HepG2 (cell line): ENCODE measurements around the gene CD1D. TPM values are rescaled to one million over a fixed set of nuclear protein-coding genes. Genes with fewer than 3 reads are reported as not detected.

Experiments used
- ATAC-seq: fragments of 200-7000 bp; cut with Tn5 transposase; 3 replicates; pipeline ENCODE4 v1.9.1; 2020; ENCODE audit warnings: mild to moderate bottlenecking, moderate library complexity
- BruUV-seq: library from RNA; stranded (reverse); fragments of 400-500 nt; replicated peaks from 2 replicates; lab custom pipeline; 2021; lab: Mats Ljungman, UMichigan
- CTCF ChIA-PET: fragments of 300-600 bp; formaldehyde crosslinking; extraction: SDS; loops from one replicate; lab custom pipeline; 2021; ENCODE audit warnings: low total read pairs, inconsistent platforms, low intra/inter-chr PET ratio; lab: Yijun Ruan, JAX
- POLR2A ChIA-PET: fragments of 350-600 bp; sonication (Branson Sonifier 250); formaldehyde crosslinking; loops from one replicate; lab custom pipeline; 2020; ENCODE audit warnings: antibody characterized with exemption, inconsistent platforms; lab: Yijun Ruan, JAX
- DNase-seq: peaks from one replicate; pipeline ENCODE4 v3.0.0-alpha.2; 2015; ENCODE audit warnings: low spot score
- FAIRE-seq: peaks from 3 replicates; lab custom pipeline; 2011; peaks lifted over from hg19 to GRCh38; lab: Jason Lieb, UNC
- H2AFZ ChIP-seq: one replicate; pipeline ENCODE4 v1.6.1; 2011; ENCODE audit warnings: low read length, inconsistent platforms
- H3K27ac ChIP-seq: fragments of 300-600 bp; 3 replicates; pipeline ENCODE4 v1.8.0; 2011; ENCODE audit warnings: mixed run types, mild to moderate bottlenecking, mixed read lengths, low read length, inconsistent platforms; ENCODE audit not compliant: insufficient read depth; ENCODE audit errors: extremely low read length
- H3K27me3 ChIP-seq, 2 experiments: fragments of 200-600 bp in 1 of 2; 2 replicates in 1 of 2; 3 replicates in 1 of 2; pipeline versions ENCODE4 v1.6.0 to v1.8.0; 2011; ENCODE audit warnings: low read length in 2 of 2, mild to moderate bottlenecking in 2 of 2, moderate library complexity in 2 of 2, inconsistent platforms in 1 of 2; ENCODE audit not compliant: insufficient read depth in 2 of 2, control insufficient read depth in 1 of 2
- H3K36me3 ChIP-seq, 2 experiments: fragments of 200-600 bp in 1 of 2; replicated peaks in 1 of 2; 2 replicates in 1 of 2; 3 replicates in 1 of 2; pipeline versions ENCODE4 v1.5.1 to v1.8.0; 2011; ENCODE audit warnings: low read length in 2 of 2, inconsistent platforms in 1 of 2; ENCODE audit not compliant: insufficient read depth in 2 of 2, control insufficient read depth in 1 of 2
- H3K4me1 ChIP-seq: 2 replicates; pipeline ENCODE4 v1.5.1; 2012; ENCODE audit warnings: low read length, inconsistent platforms; ENCODE audit not compliant: insufficient read depth
- H3K4me2 ChIP-seq: 2 replicates; pipeline ENCODE4 v1.6.0; 2011; ENCODE audit warnings: low read depth, low read length, inconsistent platforms
- H3K4me3 ChIP-seq, 3 experiments: fragments of 200-600 bp in 1 of 3; sonication (generic), shearing (Covaris generic) in 1 of 3; replicated peaks in 1 of 3; 2 replicates each; pipeline ENCODE4 v1.5.1; 2011 to 2016; ENCODE audit warnings: low read length in 3 of 3, inconsistent platforms in 2 of 3, low read depth in 2 of 3, mild to moderate bottlenecking in 2 of 3, control low read depth in 1 of 3, mixed read lengths in 1 of 3; ENCODE audit not compliant: insufficient read depth in 1 of 3
- H3K79me2 ChIP-seq: one replicate; pipeline ENCODE4 v1.6.1; 2011; ENCODE audit warnings: low read length, inconsistent platforms; ENCODE audit not compliant: insufficient read depth
- H3K9ac ChIP-seq: 2 replicates; pipeline ENCODE4 v1.6.0; 2011; ENCODE audit warnings: mild to moderate bottlenecking, low read depth, low read length, inconsistent platforms; ENCODE audit not compliant: insufficient read depth
- H3K9me3 ChIP-seq: 2 replicates; pipeline ENCODE4 v1.5.1; 2012; ENCODE audit warnings: mild to moderate bottlenecking, low read length
- H4K20me1 ChIP-seq: 2 replicates; pipeline ENCODE4 v1.6.0; 2011; ENCODE audit warnings: inconsistent platforms, mild to moderate bottlenecking, low read length, moderate library complexity; ENCODE audit not compliant: insufficient read depth
- ATF1 ChIP-seq: IDR thresholded peaks from 2 replicates; pipeline ENCODE4 v1.6.1; 2016; ENCODE audit warnings: mild to moderate bottlenecking, control low read depth
- GFI1 ChIP-seq: sonication (generic); formaldehyde crosslinking; IDR thresholded peaks from 2 replicates; pipeline ENCODE4 v1.5.0; 2020; ENCODE audit warnings: missing genetic modification reagents, mild to moderate bottlenecking, borderline replicate concordance
- HOMEZ ChIP-seq: IDR thresholded peaks from 2 replicates; pipeline ENCODE4 v1.6.1; 2016; ENCODE audit warnings: low read depth
- MTF1 ChIP-seq: sonication (generic); formaldehyde crosslinking; IDR thresholded peaks from 2 replicates; pipeline ENCODE4 v1.5.0; 2020; ENCODE audit warnings: missing genetic modification reagents
- NR2C2 ChIP-seq: sonication (generic); formaldehyde crosslinking; IDR thresholded peaks from 2 replicates; pipeline ENCODE4 v1.4.0; 2020; ENCODE audit warnings: missing genetic modification reagents, mild to moderate bottlenecking, moderate library complexity, borderline replicate concordance
- PHF8 ChIP-seq: sonication (generic); formaldehyde crosslinking; IDR thresholded peaks from 2 replicates; pipeline ENCODE4 v1.5.0; 2020; ENCODE audit warnings: missing genetic modification reagents
- THAP11 ChIP-seq: IDR thresholded peaks from 2 replicates; pipeline ENCODE4 v1.6.1; 2016; ENCODE audit warnings: missing biosample characterization, missing genetic modification reagents
- THRA ChIP-seq: sonication (generic); formaldehyde crosslinking; IDR thresholded peaks from 2 replicates; pipeline ENCODE4 v1.4.0; 2020; ENCODE audit warnings: missing genetic modification reagents, borderline replicate concordance
- WGBS: methylation state at CpG from one replicate; pipeline ENCODE4 v1.1.6; 2017; ENCODE audit warnings: low lambda C conversion rate; 5-methylcytosine and 5-hydroxymethylcytosine counted together
- in situ Hi-C: cut with HindIII; loops from 2 replicates; pipeline ENCODE4 v1.10.0; 2017; ENCODE audit warnings: low pct_unique_long_range_greater_than_20kb; ENCODE audit not compliant: extremely low pct_ligation_motif_present
- intact Hi-C: fragments of 100-400 bp; cut with micrococcal nuclease; formaldehyde crosslinking; loops from one replicate; pipeline ENCODE4 v1.10.0; 2022; ENCODE audit not compliant: unreplicated experiment
- polyA plus RNA-seq, 8 experiments: library from polyadenylated mRNA; depleted of rRNA in 3 of 8; stranded (reverse) in 7 of 8; unstranded in 1 of 8; fragments of >200 nt; fragmentation: Illumina TruSeq in 4 of 8; extraction: Trizol in 4 of 8; gene quantifications; 2 replicates each; pipeline versions ENCODE4 v1.2.1 to v1.2.3, GENCODE V29; 2011 to 2016; ENCODE audit warnings: low read depth in 4 of 8, missing spikeins in 1 of 8, mixed read lengths in 1 of 8; ENCODE audit not compliant: insufficient read depth in 1 of 8
- total RNA-seq, 5 experiments: library from RNA; depleted of rRNA; stranded (reverse); fragments of >200 nt; fragmentation: Illumina TruSeq; extraction: Trizol; gene quantifications; 2 replicates each; pipeline ENCODE4 v1.2.3, GENCODE V29; 2016; ENCODE audit warnings: low read depth in 1 of 5
- TF ChIP-seq, protein P1 (sequence below): sonication (generic); formaldehyde crosslinking; IDR thresholded peaks from 2 replicates; pipeline ENCODE4 v1.4.0; 2020; ENCODE audit warnings: missing genetic modification reagents

The CD1D gene
- total and polyA plus RNA-seq, 2 of the 13 experiments (the other 11 are each of a cell fraction or from before 2014, with no cell fraction given): not detected

DNA sequence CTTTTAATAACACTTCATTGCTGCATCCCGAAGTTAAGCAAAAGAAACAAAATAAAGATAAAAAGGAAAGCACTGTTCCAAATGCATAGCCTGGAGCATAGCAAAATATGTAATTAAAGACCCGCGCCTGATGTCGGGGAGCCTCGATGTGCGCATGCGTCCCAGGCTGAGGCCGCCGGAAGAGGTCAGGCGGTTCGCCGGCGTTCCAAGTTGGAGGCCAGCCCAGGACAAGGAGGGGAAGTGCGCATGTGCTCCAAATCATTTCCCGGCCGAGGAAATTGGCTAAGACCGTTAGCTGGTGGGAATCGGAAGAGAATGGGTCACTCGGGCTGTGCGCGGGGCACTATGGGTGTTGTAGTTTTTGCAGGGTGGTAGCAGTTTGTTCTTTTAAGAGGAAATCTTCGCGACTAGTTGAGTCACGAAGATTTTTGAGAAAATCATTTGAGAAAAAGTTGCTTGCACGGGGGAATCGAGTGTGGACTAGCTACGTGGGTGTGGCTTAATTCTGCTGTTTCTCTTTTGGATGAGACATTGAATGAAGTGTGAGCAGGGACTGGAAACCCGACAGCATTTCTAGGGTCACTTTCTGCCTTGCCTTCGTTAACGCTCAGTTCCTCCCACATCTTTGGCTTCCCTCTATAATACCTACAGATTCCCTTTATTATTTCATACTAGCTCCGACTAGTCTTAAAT is 31.0 kb upstream of the CD1D start (continued):
- TF ChIP-seq NR2C2 (CRISPR knock-in tag): peak; percentile 78
- TF ChIP-seq THAP11: peak; percentile 96

DNA sequence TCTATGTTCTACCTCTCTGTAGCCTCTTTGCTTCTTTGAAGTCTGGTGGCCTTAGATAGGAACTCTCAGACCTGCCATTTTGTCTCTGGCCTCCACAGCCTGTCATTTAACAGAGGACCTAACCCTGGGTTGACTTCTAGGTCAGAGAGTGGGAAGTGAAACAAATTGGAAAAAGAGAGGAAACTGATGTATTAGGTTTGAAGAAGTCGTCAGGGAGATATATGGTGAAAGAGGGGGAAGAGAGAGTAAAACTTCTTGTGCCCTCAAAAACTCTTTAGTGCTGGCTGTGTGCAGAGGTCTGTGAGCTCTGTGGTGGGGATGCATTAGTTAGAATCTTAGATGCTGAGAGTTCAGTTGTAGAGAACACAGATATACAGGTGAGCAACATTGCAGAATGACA is 30.2 kb upstream of the CD1D start:
- in situ Hi-C loops: no loop called here
- FAIRE-seq: no peak
- Histone ChIP-seq H3K9ac (no peak overlapping the region), H3K4me2 (no peak overlapping the region), H3K79me2 (no peaks in the 10 kb centered on the region), H3K9me3 (no peaks in the 10 kb centered on the region), H2AFZ (no peak overlapping the region), H3K4me1 (no peaks in the 10 kb centered on the region), H3K36me3 (no peaks in the 10 kb centered on the region), H3K27me3 (no peaks in the 10 kb centered on the region; a peak in 1 of 5 replicates), H3K4me3 (no peak overlapping the region), H3K27ac (no peak overlapping the region), H4K20me1 (no peaks in the 10 kb centered on the region)
- CTCF ChIA-PET: no interaction called here
- no TSS peak for BruUV-seq
- POLR2A ChIA-PET: no interaction called here
- 0% methylated on average over 1 of the region's 1 CpG for WGBS
- intact Hi-C loops: no loop called here
- no peak for ATAC-seq
- TF ChIP-seq ATF1: no peak
- TF ChIP-seq MTF1: no peak
- no peak for TF ChIP-seq GFI1 (CRISPR knock-in tag)
- no peak for TF ChIP-seq THRA (CRISPR knock-in tag)
- TF ChIP-seq, protein P1, sequence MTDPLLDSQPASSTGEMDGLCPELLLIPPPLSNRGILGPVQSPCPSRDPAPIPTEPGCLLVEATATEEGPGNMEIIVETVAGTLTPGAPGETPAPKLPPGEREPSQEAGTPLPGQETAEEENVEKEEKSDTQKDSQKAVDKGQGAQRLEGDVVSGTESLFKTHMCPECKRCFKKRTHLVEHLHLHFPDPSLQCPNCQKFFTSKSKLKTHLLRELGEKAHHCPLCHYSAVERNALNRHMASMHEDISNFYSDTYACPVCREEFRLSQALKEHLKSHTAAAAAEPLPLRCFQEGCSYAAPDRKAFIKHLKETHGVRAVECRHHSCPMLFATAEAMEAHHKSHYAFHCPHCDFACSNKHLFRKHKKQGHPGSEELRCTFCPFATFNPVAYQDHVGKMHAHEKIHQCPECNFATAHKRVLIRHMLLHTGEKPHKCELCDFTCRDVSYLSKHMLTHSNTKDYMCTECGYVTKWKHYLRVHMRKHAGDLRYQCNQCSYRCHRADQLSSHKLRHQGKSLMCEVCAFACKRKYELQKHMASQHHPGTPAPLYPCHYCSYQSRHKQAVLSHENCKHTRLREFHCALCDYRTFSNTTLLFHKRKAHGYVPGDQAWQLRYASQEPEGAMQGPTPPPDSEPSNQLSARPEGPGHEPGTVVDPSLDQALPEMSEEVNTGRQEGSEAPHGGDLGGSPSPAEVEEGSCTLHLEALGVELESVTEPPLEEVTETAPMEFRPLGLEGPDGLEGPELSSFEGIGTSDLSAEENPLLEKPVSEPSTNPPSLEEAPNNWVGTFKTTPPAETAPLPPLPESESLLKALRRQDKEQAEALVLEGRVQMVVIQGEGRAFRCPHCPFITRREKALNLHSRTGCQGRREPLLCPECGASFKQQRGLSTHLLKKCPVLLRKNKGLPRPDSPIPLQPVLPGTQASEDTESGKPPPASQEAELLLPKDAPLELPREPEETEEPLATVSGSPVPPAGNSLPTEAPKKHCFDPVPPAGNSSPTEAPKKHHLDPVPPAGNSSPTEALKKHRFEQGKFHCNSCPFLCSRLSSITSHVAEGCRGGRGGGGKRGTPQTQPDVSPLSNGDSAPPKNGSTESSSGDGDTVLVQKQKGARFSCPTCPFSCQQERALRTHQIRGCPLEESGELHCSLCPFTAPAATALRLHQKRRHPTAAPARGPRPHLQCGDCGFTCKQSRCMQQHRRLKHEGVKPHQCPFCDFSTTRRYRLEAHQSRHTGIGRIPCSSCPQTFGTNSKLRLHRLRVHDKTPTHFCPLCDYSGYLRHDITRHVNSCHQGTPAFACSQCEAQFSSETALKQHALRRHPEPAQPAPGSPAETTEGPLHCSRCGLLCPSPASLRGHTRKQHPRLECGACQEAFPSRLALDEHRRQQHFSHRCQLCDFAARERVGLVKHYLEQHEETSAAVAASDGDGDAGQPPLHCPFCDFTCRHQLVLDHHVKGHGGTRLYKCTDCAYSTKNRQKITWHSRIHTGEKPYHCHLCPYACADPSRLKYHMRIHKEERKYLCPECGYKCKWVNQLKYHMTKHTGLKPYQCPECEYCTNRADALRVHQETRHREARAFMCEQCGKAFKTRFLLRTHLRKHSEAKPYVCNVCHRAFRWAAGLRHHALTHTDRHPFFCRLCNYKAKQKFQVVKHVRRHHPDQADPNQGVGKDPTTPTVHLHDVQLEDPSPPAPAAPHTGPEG (CRISPR knock-in tag): no peak
- TF ChIP-seq PHF8 (CRISPR knock-in tag): no peak
- no peak for TF ChIP-seq HOMEZ (CRISPR knock-in tag)
- DNase-seq: no peak
